ENCODE results near the gene SPATA6. TPM values are rescaled to one million over a fixed set of nuclear protein-coding genes. Genes with fewer than 3 reads are reported as not detected.
"Not testable (repeated sequence)": the region's sequence is repeated elsewhere in the genome, so short reads cannot be mapped to it uniquely, and the experiment has no call there.

Gene SPATA6
- total RNA-seq, 1 donor, result 7.6 TPM

GRCh38 chr1:48292706-48293105, 179.3 kb downstream of the SPATA6 start:
- H3K27me3 ChIP-seq (ENCODE audit: insufficient read depth, low read length), result no peaks in the 10 kb centered on the region

GRCh38 chr1:48291421-48291820, 180.6 kb downstream of the SPATA6 start:
- no peak for DNase-seq (ENCODE audit: insufficient read length, low spot score, missing footprints)

More at GRCh38 chr1:48292706-48293105, 179.3 kb downstream of the SPATA6 start:
- no peak overlapping the region for H3K27ac ChIP-seq (ENCODE audit: low read depth, low read length)
- no peaks in the 10 kb centered on the region for H4K20me1 ChIP-seq (ENCODE audit: insufficient read depth, low read length)
- TF ChIP-seq CTCF (IDR thresholded peaks at IDR 0.05; ENCODE audit: extremely low read depth, low read depth, low read length), result no peak
- no peak overlapping the region for H2AFZ ChIP-seq (ENCODE audit: low read length)
- H3K4me1 ChIP-seq (ENCODE audit: insufficient read depth, low read length), result no peaks in the 10 kb centered on the region
- H3K4me3 ChIP-seq (ENCODE audit: insufficient read depth, low read length), result no peak overlapping the region
- no peaks in the 10 kb centered on the region for H3K9me3 ChIP-seq (ENCODE audit: low read depth, low read length)
- no peak overlapping the region for H3K4me2 ChIP-seq (ENCODE audit: insufficient read depth, low read length)
- H3K79me2 ChIP-seq (ENCODE audit: insufficient read depth, low read length), result no peaks in the 10 kb centered on the region
- DNase-seq (ENCODE audit: insufficient read length, low spot score, missing footprints), result no peak
- no peaks in the 10 kb centered on the region for H3K36me3 ChIP-seq (ENCODE audit: insufficient read depth, low read length)

GRCh38 chr1:48285525-48285924, 186.5 kb downstream of the SPATA6 start:
- Histone ChIP-seq H4K20me1 (ENCODE audit: insufficient read depth, low read length) (no peaks in the 10 kb centered on the region), H3K4me3 (ENCODE audit: insufficient read depth, low read length) (no peak overlapping the region), H3K9me3 (ENCODE audit: low read depth, low read length) (no peaks in the 10 kb centered on the region), H3K27ac (ENCODE audit: low read depth, low read length) (no peak overlapping the region), H3K27me3 (ENCODE audit: insufficient read depth, low read length) (no peaks in the 10 kb centered on the region), H3K4me2 (ENCODE audit: insufficient read depth, low read length) (no peak overlapping the region), H3K4me1 (ENCODE audit: insufficient read depth, low read length) (no peaks in the 10 kb centered on the region), H3K79me2 (ENCODE audit: insufficient read depth, low read length) (no peaks in the 10 kb centered on the region), H3K36me3 (ENCODE audit: insufficient read depth, low read length) (no peaks in the 10 kb centered on the region), H2AFZ (ENCODE audit: low read length) (no peak overlapping the region)
- DNase-seq (ENCODE audit: insufficient read length, low spot score, missing footprints), result no peak
- no peak for TF ChIP-seq CTCF (IDR thresholded peaks at IDR 0.05; ENCODE audit: extremely low read depth, low read depth, low read length)

More at GRCh38 chr1:48291421-48291820, 180.6 kb downstream of the SPATA6 start:
- Histone ChIP-seq H4K20me1 (ENCODE audit: insufficient read depth, low read length) (no peaks in the 10 kb centered on the region), H3K36me3 (ENCODE audit: insufficient read depth, low read length) (no peaks in the 10 kb centered on the region), H3K79me2 (ENCODE audit: insufficient read depth, low read length) (no peaks in the 10 kb centered on the region), H2AFZ (ENCODE audit: low read length) (no peak overlapping the region), H3K9me3 (ENCODE audit: low read depth, low read length) (no peaks in the 10 kb centered on the region), H3K27ac (ENCODE audit: low read depth, low read length) (no peak overlapping the region), H3K4me3 (ENCODE audit: insufficient read depth, low read length) (no peak overlapping the region), H3K4me2 (ENCODE audit: insufficient read depth, low read length) (no peak overlapping the region), H3K4me1 (ENCODE audit: insufficient read depth, low read length) (no peaks in the 10 kb centered on the region), H3K27me3 (ENCODE audit: insufficient read depth, low read length) (no peaks in the 10 kb centered on the region)
- TF ChIP-seq CTCF (IDR thresholded peaks at IDR 0.05; ENCODE audit: extremely low read depth, low read depth, low read length), result no peak

- H3K27ac ChIP-seq (ENCODE audit: low read depth, low read length); H3K4me1 ChIP-seq (ENCODE audit: insufficient read depth, low read length); H3K4me2 ChIP-seq (ENCODE audit: insufficient read depth, low read length); DNase-seq (ENCODE audit: insufficient read length, low spot score, missing footprints); H3K4me3 ChIP-seq (ENCODE audit: insufficient read depth, low read length); H3K27me3 ChIP-seq (ENCODE audit: insufficient read depth, low read length); H4K20me1 ChIP-seq (ENCODE audit: insufficient read depth, low read length); H3K36me3 ChIP-seq (ENCODE audit: insufficient read depth, low read length); H3K79me2 ChIP-seq (ENCODE audit: insufficient read depth, low read length); H2AFZ ChIP-seq (ENCODE audit: low read length); H3K9me3 ChIP-seq (ENCODE audit: low read depth, low read length): not testable (repeated sequence)
These were observed 187.1 kb downstream of the SPATA6 start for GRCh38 chr1:48284696-48285420.

GRCh38 chr1:48282329-48282728, 189.7 kb downstream of the SPATA6 start:
- H3K27me3 ChIP-seq (ENCODE audit: insufficient read depth, low read length); H4K20me1 ChIP-seq (ENCODE audit: insufficient read depth, low read length); H3K36me3 ChIP-seq (ENCODE audit: insufficient read depth, low read length); DNase-seq (ENCODE audit: insufficient read length, low spot score, missing footprints); H2AFZ ChIP-seq (ENCODE audit: low read length); H3K4me2 ChIP-seq (ENCODE audit: insufficient read depth, low read length); H3K79me2 ChIP-seq (ENCODE audit: insufficient read depth, low read length); H3K4me1 ChIP-seq (ENCODE audit: insufficient read depth, low read length); H3K4me3 ChIP-seq (ENCODE audit: insufficient read depth, low read length); H3K9me3 ChIP-seq (ENCODE audit: low read depth, low read length); H3K27ac ChIP-seq (ENCODE audit: low read depth, low read length): not testable (repeated sequence)

GRCh38 chr1:48277437-48277836, 194.6 kb downstream of the SPATA6 start:
- H2AFZ ChIP-seq (ENCODE audit: low read length); H3K27ac ChIP-seq (ENCODE audit: low read depth, low read length); H3K4me1 ChIP-seq (ENCODE audit: insufficient read depth, low read length); DNase-seq (ENCODE audit: insufficient read length, low spot score, missing footprints); H3K79me2 ChIP-seq (ENCODE audit: insufficient read depth, low read length); H3K4me3 ChIP-seq (ENCODE audit: insufficient read depth, low read length); H3K27me3 ChIP-seq (ENCODE audit: insufficient read depth, low read length); H4K20me1 ChIP-seq (ENCODE audit: insufficient read depth, low read length); H3K4me2 ChIP-seq (ENCODE audit: insufficient read depth, low read length); H3K9me3 ChIP-seq (ENCODE audit: low read depth, low read length); H3K36me3 ChIP-seq (ENCODE audit: insufficient read depth, low read length): not testable (repeated sequence)

Measured in osteoblast (primary cell).